ENCODE results near the gene FAM114A2.

The FAM114A2 gene

DNA sequence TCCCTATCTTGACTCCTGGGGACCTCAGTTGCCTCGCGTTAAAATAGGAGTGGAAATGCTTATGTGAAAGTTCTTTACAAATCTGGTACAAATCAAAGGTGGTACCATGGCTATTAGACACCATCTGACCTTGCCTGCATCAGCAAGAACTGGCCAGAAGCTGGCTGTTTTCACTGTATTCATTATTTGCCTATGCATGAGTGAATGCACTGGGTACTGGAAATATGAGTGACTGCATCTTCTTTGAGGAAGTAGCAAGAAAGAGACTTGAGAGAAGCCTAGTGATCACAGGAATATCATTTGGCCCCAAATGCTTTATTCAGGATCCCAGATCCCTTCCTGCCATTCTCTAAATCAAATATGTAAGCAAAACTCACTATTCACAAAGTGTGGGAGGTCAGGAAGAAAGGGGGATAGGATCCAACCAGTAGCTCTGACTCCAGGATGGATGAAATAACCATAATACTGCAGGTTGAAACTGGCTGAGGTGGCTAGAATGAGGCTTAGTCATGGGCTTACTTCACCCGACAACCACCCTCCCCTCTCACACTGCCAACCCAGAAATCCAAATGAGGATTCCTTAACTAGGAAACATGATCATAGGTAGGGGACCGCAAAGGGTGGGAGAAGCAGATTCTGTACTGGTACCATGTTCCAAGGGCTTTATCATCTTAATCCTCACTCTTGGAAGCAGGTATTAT is 56.7 kb downstream of the FAM114A2 start:
- no peak for DNase-seq

GRCh38 chr5:153979028-153979783 is 59.5 kb downstream of the FAM114A2 start:
- no peak for DNase-seq

GRCh38 chr5:153974813-153975163 is 63.9 kb downstream of the FAM114A2 start:
- no peak for DNase-seq

GRCh38 chr5:153974131-153974812 is 64.4 kb downstream of the FAM114A2 start:
- no peak for DNase-seq

DNA sequence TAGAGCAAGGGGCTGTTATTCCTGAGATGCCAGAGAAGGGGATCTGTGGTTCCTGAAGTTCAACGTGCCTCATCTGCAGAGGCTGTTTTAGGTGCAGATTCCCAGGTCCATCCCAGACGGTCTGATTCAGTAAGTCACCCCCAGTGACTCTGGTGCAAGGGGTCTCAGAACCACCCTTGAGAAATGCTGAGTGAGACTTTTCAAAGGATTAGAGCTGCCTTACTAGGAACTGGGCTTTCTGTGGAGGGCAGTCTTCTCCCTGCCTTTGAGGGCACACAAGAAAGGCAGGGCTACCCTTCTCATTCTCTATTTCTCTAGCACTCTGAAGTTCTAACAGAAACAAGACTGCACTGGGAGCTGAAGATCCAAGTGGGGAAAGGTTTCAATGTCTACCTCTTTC is 66.5 kb downstream of the FAM114A2 start:
- DNase-seq: no peak

DNA sequence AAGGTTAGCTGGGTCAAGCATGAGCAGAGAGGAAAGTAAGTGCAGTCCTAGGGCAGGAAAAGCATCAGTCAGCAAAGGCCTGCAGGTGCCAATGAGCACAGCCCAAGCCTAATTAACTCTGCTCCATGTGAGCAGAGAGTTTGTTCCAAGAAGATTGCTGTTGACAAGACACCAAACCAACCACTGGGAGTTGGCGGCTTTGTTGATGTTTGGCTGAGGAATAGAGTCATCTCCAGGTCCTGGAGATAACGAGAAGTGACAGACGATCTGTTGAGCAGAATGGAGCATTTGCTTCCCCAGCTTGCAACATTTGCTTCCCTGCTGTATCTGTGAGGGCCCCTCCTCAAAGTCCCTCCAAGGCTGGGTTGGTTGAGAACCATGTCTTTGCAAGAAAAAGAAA is 68.2 kb downstream of the FAM114A2 start:
- no peak for DNase-seq

DNA sequence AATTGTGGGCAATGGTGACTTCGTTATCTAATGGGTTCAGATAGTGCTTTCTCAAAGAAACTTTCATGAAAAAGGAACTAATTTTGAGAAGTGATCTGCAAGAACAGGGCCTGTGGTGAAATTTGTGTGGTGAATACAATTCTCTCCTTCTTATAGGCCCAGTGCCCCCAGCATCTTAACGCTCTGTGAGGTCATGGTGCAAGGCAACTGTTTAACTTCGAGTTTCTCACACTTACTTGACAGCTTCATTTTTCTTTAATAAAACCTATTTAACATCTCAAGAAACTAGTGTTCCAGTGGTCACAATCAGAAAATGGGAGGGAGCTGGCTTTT is 69.2 kb downstream of the FAM114A2 start:
- no peak for DNase-seq

- no peak for DNase-seq
These were observed 69.7 kb downstream of the FAM114A2 start for GRCh38 chr5:153968761-153969562.

DNA sequence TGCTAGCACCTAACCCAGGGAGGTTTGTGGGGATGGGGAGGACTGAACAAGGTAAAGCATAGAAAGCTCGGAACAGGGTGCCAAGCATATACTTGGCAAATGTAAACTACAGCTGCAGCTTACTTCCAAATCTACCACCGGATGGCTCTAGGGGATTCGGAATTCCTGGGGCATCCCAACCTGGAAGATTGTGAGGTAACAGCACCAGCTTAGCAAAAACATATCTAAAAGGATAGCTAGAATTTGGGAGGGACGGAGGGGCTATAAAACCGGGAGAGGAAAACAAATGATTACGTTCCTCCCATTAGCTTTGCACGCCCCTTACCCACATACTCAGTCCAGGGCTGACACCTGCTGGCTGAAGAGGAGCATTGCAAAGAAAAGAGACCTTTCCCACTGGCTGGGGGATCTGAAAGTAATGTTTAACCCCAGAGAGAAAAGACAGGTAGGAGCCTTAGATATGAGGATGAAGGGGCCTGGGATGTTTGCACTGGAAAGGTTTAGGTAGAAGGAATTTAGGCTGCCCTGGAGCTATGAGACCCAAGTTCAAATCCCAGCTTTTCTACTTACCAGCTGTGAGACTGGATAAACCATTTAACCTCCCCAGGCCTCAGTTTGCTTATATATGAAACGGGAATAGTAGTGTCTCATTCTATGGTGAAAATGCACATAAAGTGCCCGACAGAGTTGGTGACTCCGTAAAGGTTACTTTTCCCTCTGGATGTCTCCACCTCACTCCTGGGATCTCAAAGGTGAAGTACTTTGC is 73.6 kb downstream of the FAM114A2 start:
- peak; percentile 6 for DNase-seq

- no peak for DNase-seq
These were observed 74.4 kb downstream of the FAM114A2 start for GRCh38 chr5:153964191-153964879.

DNA sequence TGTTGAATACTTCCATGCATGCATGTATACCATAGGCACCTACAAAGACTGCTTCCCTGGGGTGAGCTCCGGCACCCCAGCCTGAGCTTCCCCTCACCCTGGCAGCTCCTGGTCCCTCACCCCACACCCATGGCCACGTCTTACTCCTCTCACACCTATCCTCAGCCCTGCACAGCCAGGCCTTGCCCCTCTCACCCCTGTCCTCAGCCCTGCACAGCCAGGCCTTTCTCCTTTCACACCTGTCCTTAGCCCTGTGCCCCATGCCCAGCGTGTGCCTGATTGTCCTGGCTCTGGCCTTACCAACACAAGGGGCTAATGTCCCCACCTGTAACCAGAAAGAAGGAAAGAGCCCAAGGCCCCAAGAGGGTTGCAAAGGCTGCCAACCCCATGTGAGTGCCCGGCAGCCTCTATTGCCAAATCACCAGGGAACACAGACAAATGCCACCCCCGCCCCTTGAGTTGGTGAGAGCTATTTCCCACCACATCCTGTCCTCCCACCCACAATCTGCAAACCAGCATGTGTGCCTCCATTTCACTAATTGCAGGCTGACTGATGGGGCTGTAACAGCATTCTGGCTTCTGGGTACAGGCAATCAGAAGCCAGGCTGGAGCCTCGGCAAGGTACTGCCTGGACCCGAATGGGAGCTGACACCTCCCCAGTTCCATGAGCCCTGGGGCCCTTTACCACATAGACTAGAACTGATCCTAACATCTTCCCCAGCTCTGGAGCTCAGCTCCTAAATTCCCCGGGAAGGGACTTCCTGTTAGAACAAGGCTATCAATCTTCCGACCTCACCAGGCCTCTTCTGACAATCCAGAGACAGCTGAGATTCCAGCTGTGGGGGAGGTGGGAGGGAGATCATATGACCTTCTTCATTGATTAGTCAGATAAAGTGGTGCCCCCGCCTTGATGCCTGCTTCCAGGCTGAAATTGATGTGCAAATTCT is 78.2 kb downstream of the FAM114A2 start:
- DNase-seq: no peak

- DNase-seq: no peak
These were observed 79.4 kb downstream of the FAM114A2 start for GRCh38 chr5:153959134-153959957.

DNA sequence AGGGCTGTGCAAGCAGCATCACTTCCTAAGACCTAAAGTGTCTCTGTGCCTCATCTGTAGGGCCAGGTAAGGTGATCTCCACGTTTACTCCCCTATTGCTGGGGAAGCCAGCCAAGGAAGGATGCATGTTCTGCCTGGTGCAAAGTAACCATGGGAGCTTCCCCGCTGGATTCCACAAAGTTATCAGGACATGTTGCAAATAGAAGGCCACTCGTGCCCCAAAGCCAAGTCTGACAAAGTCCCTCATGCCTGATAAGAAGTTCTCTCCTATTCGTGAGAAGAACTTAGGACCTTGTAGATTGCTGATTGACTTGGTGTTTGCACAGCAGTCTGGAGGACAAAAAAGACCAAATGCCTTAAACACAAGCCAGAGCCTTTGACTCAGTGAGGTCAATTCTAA is 81.5 kb downstream of the FAM114A2 start:
- DNase-seq: no peak

- DNase-seq: no peak
These were observed 85.3 kb downstream of the FAM114A2 start for GRCh38 chr5:153953411-153953810.

- DNase-seq: no peak
These were observed 85.8 kb downstream of the FAM114A2 start for GRCh38 chr5:153952893-153953292.

GRCh38 chr5:153952057-153952456 is 86.7 kb downstream of the FAM114A2 start:
- no peak for DNase-seq

DNA sequence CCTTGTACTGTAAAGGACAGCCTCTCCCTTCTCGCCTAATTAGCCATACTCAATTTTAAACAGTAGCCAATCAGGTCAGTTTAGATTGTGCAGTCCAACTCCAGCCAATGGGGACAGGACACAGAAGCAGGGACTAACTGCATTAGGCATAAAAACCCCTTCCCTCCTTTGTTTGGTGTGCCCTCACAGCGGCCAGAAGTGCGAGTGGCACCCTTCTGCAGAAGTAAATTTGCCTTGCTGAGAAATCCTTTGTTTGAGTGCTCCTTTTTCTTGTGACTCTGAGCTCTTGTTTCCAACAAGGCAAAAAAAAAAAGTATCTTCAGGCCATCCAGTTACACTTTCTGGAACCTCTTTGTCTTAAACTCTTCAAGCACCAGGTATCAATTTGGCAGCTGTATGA is 97.4 kb downstream of the FAM114A2 start:
- no peak for DNase-seq

All from KG1 (cell line).